ENCODE results near the gene CUTA.

Gene CUTA

GRCh38 chr6:33430991-33431879, 13.3 kb upstream of the CUTA start:
- no peak overlapping the region for H3K27ac ChIP-seq
- no peak for TF ChIP-seq ZFX (IDR thresholded peaks at IDR 0.05)
- TF ChIP-seq CTCF (conservative IDR thresholded peaks at IDR 0.05), result no peak

- TF ChIP-seq CTCF (conservative IDR thresholded peaks at IDR 0.05) (no peak), ZFX (IDR thresholded peaks at IDR 0.05) (no peak)
- no peak overlapping the region for H3K27ac ChIP-seq
Observed at GRCh38 chr6:33430334-33430733, 12.4 kb upstream of the CUTA start.

- no peak overlapping the region for H3K27ac ChIP-seq
- TF ChIP-seq ZFX (IDR thresholded peaks at IDR 0.05) (no peak), CTCF (conservative IDR thresholded peaks at IDR 0.05) (no peak)
Observed at GRCh38 chr6:33429750-33430052, 11.8 kb upstream of the CUTA start.

- H3K27ac ChIP-seq, result peak overlapping the region; percentile 69
- TF ChIP-seq CTCF (conservative IDR thresholded peaks at IDR 0.05), result no peak
- TF ChIP-seq ZFX (IDR thresholded peaks at IDR 0.05), result no peak
Observed at GRCh38 chr6:33428966-33429749, 11.3 kb upstream of the CUTA start.

GRCh38 chr6:33428224-33428965, 10.5 kb upstream of the CUTA start:
- TF ChIP-seq CTCF (conservative IDR thresholded peaks at IDR 0.05) (peak; percentile 55), ZFX (IDR thresholded peaks at IDR 0.05) (no peak)
- H3K27ac ChIP-seq, result peak overlapping the region; percentile 69

- peak overlapping the region; percentile 69 for H3K27ac ChIP-seq
- TF ChIP-seq CTCF (conservative IDR thresholded peaks at IDR 0.05) (no peak), ZFX (IDR thresholded peaks at IDR 0.05) (no peak)
Observed at GRCh38 chr6:33427585-33428223, 9.8 kb upstream of the CUTA start.

Measured in C4-2B (cell line).